Breast epithelium (tissue), 4 donors: Measurements from ENCODE around the gene MTFMT. TPM values are rescaled to one million over a fixed set of nuclear protein-coding genes. Genes with fewer than 3 reads are reported as not detected.
A peak's percentile ranks its signal among the peaks of the same experiment; 100 is the strongest.
"Not testable (repeated sequence)": the region's sequence is repeated elsewhere in the genome, so short reads cannot be mapped to it uniquely, and the experiment has no call there.

Experiments used
- DNase-seq, 2 donors: peaks; one replicate each; pipeline ENCODE4 v3.0.0-alpha.2; 2019; ENCODE audit warnings: low spot score in 2 of 2
- H3K27ac ChIP-seq, 2 donors: fragments of 200-600 bp; sonication (generic) in 1 of 2; one replicate each; pipeline ENCODE4 v1.5.1; 2016 to 2019; ENCODE audit warnings: mild to moderate bottlenecking in 1 of 2
- H3K27me3 ChIP-seq, 2 donors: fragments of 200-600 bp; sonication (generic) in 1 of 2; one replicate each; pipeline versions ENCODE4 v1.5.1 to v1.6.0; 2017 to 2019; ENCODE audit warnings: control low read depth in 1 of 2, mild to moderate bottlenecking in 1 of 2
- H3K36me3 ChIP-seq: fragments of 200-600 bp; one replicate; pipeline ENCODE4 v1.5.1; 2019
- H3K4me1 ChIP-seq, 2 donors: fragments of 200-600 bp; sonication (generic); one replicate each; pipeline ENCODE4 v1.5.1; 2016 to 2019; ENCODE audit warnings: control low read depth in 1 of 2
- H3K4me3 ChIP-seq, 3 donors: fragments of 200-600 bp; sonication (generic); 1 replicate in 2 of 3; 2 replicates in 1 of 3; pipeline ENCODE4 v1.5.1; 2016 to 2019; ENCODE audit warnings: mild to moderate bottlenecking in 3 of 3, moderate library complexity in 2 of 3
- H3K9me3 ChIP-seq, 2 donors: fragments of 200-600 bp; sonication (generic) in 1 of 2; one replicate each; pipeline ENCODE4 v1.5.1; 2016 to 2019; ENCODE audit warnings: control low read depth in 1 of 2
- POLR2A ChIP-seq: fragments of 450-650 bp; IDR thresholded peaks from one replicate; pipeline ENCODE4 v1.6.1; 2016; ENCODE audit warnings: antibody characterized with exemption, mild to moderate bottlenecking, moderate library complexity
- POLR2AphosphoS5 ChIP-seq, 3 donors: sonication (generic); formaldehyde crosslinking; IDR thresholded peaks; one replicate each; pipeline ENCODE4 v1.6.1; 2017; ENCODE audit warnings: antibody characterized with exemption in 3 of 3
- intact Hi-C: fragments of 100-400 bp; cut with DNase I; formaldehyde crosslinking; loops from one replicate; pipeline ENCODE4 v1.15.1; 2023; ENCODE audit warnings: low total_unique reads
- total RNA-seq, 3 donors: library from RNA; depleted of rRNA; stranded (reverse); fragments of >200 nt; gene quantifications; one replicate each; pipeline ENCODE4 v1.1.0, GENCODE V29; 2016
- TF ChIP-seq, protein P1 (sequence below), 3 donors: fragments of 450-650 bp; IDR thresholded peaks; one replicate each; pipeline ENCODE4 v1.5.1; 2016 to 2017; ENCODE audit warnings: antibody characterized with exemption in 3 of 3, mild to moderate bottlenecking in 3 of 3, moderate library complexity in 3 of 3

The MTFMT gene
- total RNA-seq, 3 donors from 2014 or later = 23.7 to 28.5 (median 28.4) TPM

DNA sequence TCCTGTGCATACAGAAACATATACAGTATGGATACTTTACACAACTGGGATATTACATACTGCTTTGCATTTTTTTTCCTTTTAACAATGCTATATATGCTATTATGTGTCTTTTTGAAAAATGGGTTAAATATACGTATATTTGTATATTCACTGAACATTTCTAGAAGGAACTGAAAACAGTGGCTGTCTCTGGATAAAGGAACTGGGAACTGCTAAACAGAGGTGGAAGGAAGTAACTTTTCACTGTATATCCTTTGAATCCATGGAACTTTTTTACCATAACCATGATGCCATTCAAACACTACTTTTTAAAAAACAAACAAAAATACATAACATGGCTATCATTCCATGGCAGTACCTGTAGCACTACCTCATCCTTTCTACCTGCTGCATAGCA, 1.8 kb downstream of the MTFMT start:
- TF ChIP-seq POLR2A (no peak), POLR2AphosphoS5 (IDR thresholded peaks at IDR 0.05) (no peak)
- TF ChIP-seq, protein P1, sequence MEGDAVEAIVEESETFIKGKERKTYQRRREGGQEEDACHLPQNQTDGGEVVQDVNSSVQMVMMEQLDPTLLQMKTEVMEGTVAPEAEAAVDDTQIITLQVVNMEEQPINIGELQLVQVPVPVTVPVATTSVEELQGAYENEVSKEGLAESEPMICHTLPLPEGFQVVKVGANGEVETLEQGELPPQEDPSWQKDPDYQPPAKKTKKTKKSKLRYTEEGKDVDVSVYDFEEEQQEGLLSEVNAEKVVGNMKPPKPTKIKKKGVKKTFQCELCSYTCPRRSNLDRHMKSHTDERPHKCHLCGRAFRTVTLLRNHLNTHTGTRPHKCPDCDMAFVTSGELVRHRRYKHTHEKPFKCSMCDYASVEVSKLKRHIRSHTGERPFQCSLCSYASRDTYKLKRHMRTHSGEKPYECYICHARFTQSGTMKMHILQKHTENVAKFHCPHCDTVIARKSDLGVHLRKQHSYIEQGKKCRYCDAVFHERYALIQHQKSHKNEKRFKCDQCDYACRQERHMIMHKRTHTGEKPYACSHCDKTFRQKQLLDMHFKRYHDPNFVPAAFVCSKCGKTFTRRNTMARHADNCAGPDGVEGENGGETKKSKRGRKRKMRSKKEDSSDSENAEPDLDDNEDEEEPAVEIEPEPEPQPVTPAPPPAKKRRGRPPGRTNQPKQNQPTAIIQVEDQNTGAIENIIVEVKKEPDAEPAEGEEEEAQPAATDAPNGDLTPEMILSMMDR (IDR thresholded peaks at IDR 0.05) = no peak
- Histone ChIP-seq H3K27ac (no peak overlapping the region), H3K27me3 (no peaks in the 10 kb centered on the region), H3K4me1 (peaks cover 0 to 7% of the 10 kb centered on the region in 2 donors), H3K36me3 (no peaks in the 10 kb centered on the region), H3K9me3 (no peaks in the 10 kb centered on the region), H3K4me3 (peak overlapping the region in 1 of 3 donors; percentile 99)
- no peak for DNase-seq
- intact Hi-C loops = no loop called here

DNA sequence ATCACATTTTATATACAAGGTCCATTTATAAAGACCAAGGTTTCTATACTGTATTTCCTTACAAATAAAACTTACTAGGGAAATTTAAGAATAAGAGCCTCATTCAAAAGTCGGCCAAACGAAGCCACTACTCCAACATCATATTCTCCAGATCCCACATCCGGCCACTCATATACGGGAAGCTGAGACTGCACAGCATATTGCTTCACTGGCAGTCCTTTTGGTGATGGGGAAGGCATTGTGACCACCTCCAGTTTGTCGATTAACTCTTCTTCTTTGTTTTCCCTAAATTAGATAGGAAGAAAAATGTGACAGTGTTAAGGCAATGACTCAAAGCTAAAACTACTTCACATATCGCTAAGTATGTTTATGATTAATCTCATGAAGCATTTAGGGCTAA, 2.7 kb downstream of the MTFMT start:
- Histone ChIP-seq H3K27ac (no peak overlapping the region), H3K9me3 (no peaks in the 10 kb centered on the region), H3K36me3 (no peaks in the 10 kb centered on the region), H3K27me3 (no peaks in the 10 kb centered on the region), H3K4me3 (no peak overlapping the region), H3K4me1 (peaks cover 0 to 7% of the 10 kb centered on the region in 2 donors)
- TF ChIP-seq POLR2AphosphoS5 (IDR thresholded peaks at IDR 0.05) (no peak), POLR2A (no peak)
- TF ChIP-seq, protein P1 (IDR thresholded peaks at IDR 0.05) = no peak
- intact Hi-C loops = no loop called here
- DNase-seq = no peak

DNA sequence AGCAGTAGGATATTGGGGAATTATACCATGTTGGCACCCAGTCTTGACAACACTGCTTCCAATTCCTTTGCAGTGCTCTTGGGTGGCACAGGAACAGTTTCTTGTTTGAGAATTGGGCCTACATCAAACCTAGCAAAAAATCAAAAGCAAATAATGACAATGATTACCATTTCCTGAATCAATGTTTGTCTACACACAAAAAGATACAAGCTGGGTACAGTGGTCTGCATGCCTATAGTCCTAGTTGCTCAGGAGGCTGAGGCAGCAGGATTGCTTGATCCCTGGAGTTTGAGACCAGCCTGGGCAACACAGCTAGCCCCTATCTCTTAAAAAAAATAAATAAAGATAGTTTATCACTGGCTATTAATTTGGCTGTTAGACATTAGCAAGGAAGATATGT, 8.0 kb downstream of the MTFMT start:
- DNase-seq = no peak
- Histone ChIP-seq H3K27ac (no peak overlapping the region), H3K4me1 (no peaks in the 10 kb centered on the region), H3K27me3 (no peaks in the 10 kb centered on the region), H3K36me3 (peaks cover 9% of the 10 kb centered on the region), H3K9me3 (no peaks in the 10 kb centered on the region), H3K4me3 (no peak overlapping the region)
- intact Hi-C loops = no loop called here
- TF ChIP-seq POLR2A = no peak
- no peak for TF ChIP-seq POLR2AphosphoS5 (IDR thresholded peaks at IDR 0.05)
- TF ChIP-seq, protein P1 (IDR thresholded peaks at IDR 0.05) = no peak

DNA sequence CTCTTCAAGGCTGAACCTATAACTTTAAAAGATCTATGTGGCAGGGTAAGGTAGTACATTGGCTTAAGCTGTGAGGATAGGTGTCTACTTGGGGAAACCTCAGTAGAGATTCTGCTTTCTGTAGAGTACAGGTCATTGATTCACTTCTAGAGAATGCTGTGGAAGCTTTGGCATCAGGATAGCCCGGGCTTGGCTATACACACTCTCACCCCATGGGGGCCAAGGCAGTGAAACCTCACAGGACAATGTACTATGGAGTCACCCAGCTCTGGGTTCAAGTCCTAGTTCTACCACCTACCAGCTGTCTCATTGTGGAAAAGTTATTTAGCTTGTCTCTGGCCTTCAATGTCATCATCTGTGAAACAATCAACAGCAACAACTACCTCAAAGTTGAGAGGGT, 9.0 kb downstream of the MTFMT start:
- no peak for DNase-seq
- Histone ChIP-seq H3K4me3 (no peak overlapping the region), H3K27ac (no peak overlapping the region), H3K27me3 (no peaks in the 10 kb centered on the region), H3K36me3 (peaks cover 9% of the 10 kb centered on the region), H3K4me1 (no peaks in the 10 kb centered on the region), H3K9me3 (no peaks in the 10 kb centered on the region)
- intact Hi-C loops = no loop called here
- TF ChIP-seq, protein P1 (IDR thresholded peaks at IDR 0.05) = no peak
- TF ChIP-seq POLR2AphosphoS5 (IDR thresholded peaks at IDR 0.05) (no peak), POLR2A (no peak)

DNA sequence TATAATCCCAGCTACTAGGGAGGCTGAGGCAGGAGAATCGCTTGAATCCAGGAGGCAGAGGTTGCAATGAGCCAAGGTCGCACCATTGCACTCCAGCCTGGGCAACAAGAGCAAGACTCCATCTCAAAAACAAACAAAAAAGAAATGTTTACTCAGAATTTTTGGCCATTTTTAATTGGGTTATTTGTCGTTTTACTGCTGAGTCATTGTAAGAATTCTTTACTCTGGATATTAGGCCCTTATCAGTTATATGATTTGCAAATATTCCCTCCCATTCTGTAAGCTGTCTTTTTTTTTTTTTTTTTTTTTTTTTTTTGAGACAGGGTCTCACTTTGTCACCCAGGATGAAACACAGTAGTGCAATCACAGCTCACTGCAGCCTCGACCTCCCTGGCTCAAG, 18.2 kb downstream of the MTFMT start:
- H3K27me3 ChIP-seq, H3K4me1 ChIP-seq, H3K27ac ChIP-seq, H3K36me3 ChIP-seq, H3K4me3 ChIP-seq, H3K9me3 ChIP-seq, intact Hi-C loops, DNase-seq: not testable (repeated sequence)

DNA sequence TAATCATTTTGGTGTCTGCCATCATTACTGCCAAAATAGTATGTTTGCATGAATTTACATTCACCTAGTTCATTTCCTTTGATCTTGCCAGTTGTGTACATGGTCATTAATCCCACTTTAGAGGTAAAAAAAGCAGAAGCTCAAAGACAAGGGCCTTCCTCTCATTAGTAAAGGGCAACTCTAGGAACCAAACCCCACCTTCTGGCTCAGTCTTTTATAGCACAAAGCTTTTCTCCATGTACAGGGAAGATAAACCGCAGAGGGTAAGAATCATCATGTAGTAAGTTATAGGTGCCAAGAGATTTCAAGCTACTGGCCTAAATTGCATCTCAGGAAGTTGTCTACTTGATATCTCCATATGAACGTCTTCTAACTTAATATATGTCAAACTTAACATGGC, 20.5 kb downstream of the MTFMT start:
- Histone ChIP-seq H3K27ac (no peak overlapping the region), H3K9me3 (no peaks in the 10 kb centered on the region), H3K27me3 (no peaks in the 10 kb centered on the region), H3K4me1 (no peaks in the 10 kb centered on the region), H3K4me3 (no peak overlapping the region), H3K36me3 (no peaks in the 10 kb centered on the region)
- intact Hi-C loops = no loop called here
- no peak for DNase-seq
- no peak for TF ChIP-seq POLR2AphosphoS5 (IDR thresholded peaks at IDR 0.05)
- TF ChIP-seq, protein P1 (IDR thresholded peaks at IDR 0.05) = no peak
- TF ChIP-seq POLR2A = no peak
